Measurements from ENCODE around the gene KCNK7.

- TF ChIP-seq, protein P1, sequence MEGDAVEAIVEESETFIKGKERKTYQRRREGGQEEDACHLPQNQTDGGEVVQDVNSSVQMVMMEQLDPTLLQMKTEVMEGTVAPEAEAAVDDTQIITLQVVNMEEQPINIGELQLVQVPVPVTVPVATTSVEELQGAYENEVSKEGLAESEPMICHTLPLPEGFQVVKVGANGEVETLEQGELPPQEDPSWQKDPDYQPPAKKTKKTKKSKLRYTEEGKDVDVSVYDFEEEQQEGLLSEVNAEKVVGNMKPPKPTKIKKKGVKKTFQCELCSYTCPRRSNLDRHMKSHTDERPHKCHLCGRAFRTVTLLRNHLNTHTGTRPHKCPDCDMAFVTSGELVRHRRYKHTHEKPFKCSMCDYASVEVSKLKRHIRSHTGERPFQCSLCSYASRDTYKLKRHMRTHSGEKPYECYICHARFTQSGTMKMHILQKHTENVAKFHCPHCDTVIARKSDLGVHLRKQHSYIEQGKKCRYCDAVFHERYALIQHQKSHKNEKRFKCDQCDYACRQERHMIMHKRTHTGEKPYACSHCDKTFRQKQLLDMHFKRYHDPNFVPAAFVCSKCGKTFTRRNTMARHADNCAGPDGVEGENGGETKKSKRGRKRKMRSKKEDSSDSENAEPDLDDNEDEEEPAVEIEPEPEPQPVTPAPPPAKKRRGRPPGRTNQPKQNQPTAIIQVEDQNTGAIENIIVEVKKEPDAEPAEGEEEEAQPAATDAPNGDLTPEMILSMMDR (IDR thresholded peaks at IDR 0.05 in 4 of 5, conservative IDR thresholded peaks at IDR 0.05 in 1 of 5), result no peak
- no peak for TF ChIP-seq POLR2A (IDR thresholded peaks at IDR 0.05)
These were observed 11.5 kb downstream of the KCNK7 start for GRCh38 chr11:65584106-65584505.
